SH-SY5Y (cell line): Measurements from ENCODE around the gene GUCA2A.
A peak's percentile ranks its signal among the peaks of the same experiment; 100 is the strongest.

Source experiments
- GATA2 ChIP-seq: IDR thresholded peaks from 2 replicates; pipeline ENCODE4 v1.6.1; 2011; ENCODE audit warnings: mild to moderate bottlenecking, low read depth, low read length
- GATA3 ChIP-seq: IDR thresholded peaks from 2 replicates; pipeline ENCODE4 v1.6.1; 2011; ENCODE audit warnings: low read depth, mild to moderate bottlenecking, low read length, moderate library complexity

The GUCA2A gene

GRCh38 chr1:42183957-42184268 lies 19.4 kb upstream of the GUCA2A start:
- TF ChIP-seq GATA3 (no peak; the same call in 1 of the 2 replicates), GATA2 (no peak)

- TF ChIP-seq GATA3 (peak; percentile 78), GATA2 (peak; percentile 85)
Measured at GRCh38 chr1:42183210-42183956, 18.8 kb upstream of the GUCA2A start.

- TF ChIP-seq GATA3 (no peak), GATA2 (no peak)
Measured at GRCh38 chr1:42181687-42182086, 17.1 kb upstream of the GUCA2A start.

- TF ChIP-seq GATA2 (no peak), GATA3 (no peak)
Measured at GRCh38 chr1:42179900-42180329, 15.4 kb upstream of the GUCA2A start.

GRCh38 chr1:42179275-42179674 lies 14.7 kb upstream of the GUCA2A start:
- TF ChIP-seq GATA2 (peak; percentile 29), GATA3 (no peak)

GRCh38 chr1:42178249-42178648 lies 13.7 kb upstream of the GUCA2A start:
- TF ChIP-seq GATA2 (peak; percentile 34), GATA3 (no peak)

- TF ChIP-seq GATA2 (no peak), GATA3 (no peak)
Measured at GRCh38 chr1:42177541-42177981, 13.0 kb upstream of the GUCA2A start.

GRCh38 chr1:42176902-42177519 lies 12.5 kb upstream of the GUCA2A start:
- TF ChIP-seq GATA2 (no peak), GATA3 (no peak)

GRCh38 chr1:42175314-42176054 lies 10.9 kb upstream of the GUCA2A start:
- TF ChIP-seq GATA2 (peak; percentile 16; the same call in 1 of the 2 replicates), GATA3 (no peak)

- TF ChIP-seq GATA2 (no peak), GATA3 (no peak)
Measured at GRCh38 chr1:42173961-42174735, 9.6 kb upstream of the GUCA2A start.

- TF ChIP-seq GATA2 (no peak), GATA3 (no peak)
Measured at GRCh38 chr1:42173155-42173933, 8.8 kb upstream of the GUCA2A start.

GRCh38 chr1:42172381-42173133 lies 8.0 kb upstream of the GUCA2A start:
- TF ChIP-seq GATA3 (no peak), GATA2 (no peak)

- no peak for TF ChIP-seq GATA2
- TF ChIP-seq GATA3, result no peak
Measured at GRCh38 chr1:42171679-42172266, 7.2 kb upstream of the GUCA2A start.
